ENCODE results near the gene NKAPD1.

- TF ChIP-seq CTCF (IDR thresholded peaks at IDR 0.05; ENCODE audit: borderline replicate concordance, extremely low read depth, low read length, poor library complexity, severe bottlenecking) (no peak), EZH2 (IDR thresholded peaks at IDR 0.05; ENCODE audit: borderline replicate concordance, low read depth, low read length, severe bottlenecking) (no peak)
Measured at GRCh38 chr11:112115386-112115785, 41.3 kb downstream of the NKAPD1 start.

Measured in DND-41 (cell line).